ENCODE results near the gene PARD3.

PARD3 gene

GRCh38 chr10:34189830-34190229 is 625.3 kb downstream of the PARD3 start:
- no peak for DNase-seq (ENCODE audit: low read depth)
- no peak for TF ChIP-seq CTCF (IDR thresholded peaks at IDR 0.05; ENCODE audit: control insufficient read depth, extremely low read depth, insufficient read depth)

GRCh38 chr10:34188221-34188620 is 626.9 kb downstream of the PARD3 start:
- no peak overlapping the region for H3K4me3 ChIP-seq (ENCODE audit: low read depth, low read length)
- DNase-seq (ENCODE audit: low read depth): no peak
- TF ChIP-seq CTCF (IDR thresholded peaks at IDR 0.05; ENCODE audit: control insufficient read depth, extremely low read depth, insufficient read depth): no peak

More at GRCh38 chr10:34189830-34190229, 625.3 kb downstream of the PARD3 start:
- no peak overlapping the region for H3K4me3 ChIP-seq (ENCODE audit: low read depth, low read length)

- DNase-seq (ENCODE audit: low read depth): no peak
- no peak for TF ChIP-seq CTCF (IDR thresholded peaks at IDR 0.05; ENCODE audit: control insufficient read depth, extremely low read depth, insufficient read depth)
- no peak overlapping the region for H3K4me3 ChIP-seq (ENCODE audit: low read depth, low read length)
Observed at GRCh38 chr10:34187201-34187600, 627.9 kb downstream of the PARD3 start.

- no peak for TF ChIP-seq CTCF (IDR thresholded peaks at IDR 0.05; ENCODE audit: control insufficient read depth, extremely low read depth, insufficient read depth)
- no peak for DNase-seq (ENCODE audit: low read depth)
- no peak overlapping the region for H3K4me3 ChIP-seq (ENCODE audit: low read depth, low read length)
Observed at GRCh38 chr10:34186745-34187144, 628.4 kb downstream of the PARD3 start.

GRCh38 chr10:34185998-34186397 is 629.1 kb downstream of the PARD3 start:
- TF ChIP-seq CTCF (IDR thresholded peaks at IDR 0.05; ENCODE audit: control insufficient read depth, extremely low read depth, insufficient read depth): no peak
- no peak overlapping the region for H3K4me3 ChIP-seq (ENCODE audit: low read depth, low read length)
- DNase-seq (ENCODE audit: low read depth): no peak

GRCh38 chr10:34184939-34185386 is 630.1 kb downstream of the PARD3 start:
- TF ChIP-seq CTCF (IDR thresholded peaks at IDR 0.05; ENCODE audit: control insufficient read depth, extremely low read depth, insufficient read depth): no peak
- DNase-seq (ENCODE audit: low read depth): peak; percentile 61
- H3K4me3 ChIP-seq (ENCODE audit: low read depth, low read length): no peak overlapping the region

- no peak for DNase-seq (ENCODE audit: low read depth)
- TF ChIP-seq CTCF (IDR thresholded peaks at IDR 0.05; ENCODE audit: control insufficient read depth, extremely low read depth, insufficient read depth): no peak
- no peak overlapping the region for H3K4me3 ChIP-seq (ENCODE audit: low read depth, low read length)
Observed at GRCh38 chr10:34184397-34184796, 630.7 kb downstream of the PARD3 start.
